Right lobe of liver (tissue), 4 donors: ENCODE results near the gene ZNF787.
"Not testable (repeated sequence)": the region's sequence is repeated elsewhere in the genome, so short reads cannot be mapped to it uniquely, and the experiment has no call there.

Experiments
- CTCF ChIP-seq, 4 donors: fragments of 200-600 bp in 3 of 4; fragments of 450-650 bp in 1 of 4; IDR thresholded peaks; one replicate each; pipeline versions ENCODE4 v1.5.1 to v1.8.0; 2016 to 2022; ENCODE audit warnings: antibody characterized with exemption in 4 of 4, mild to moderate bottlenecking in 2 of 4
- POLR2A ChIP-seq: fragments of 450-650 bp; IDR thresholded peaks from one replicate; pipeline ENCODE4 v1.6.1; 2017; ENCODE audit warnings: antibody characterized with exemption, mild to moderate bottlenecking
- donor health status: DM: no; HTN: no; CAD: no.
- donor health status: DM: no; HTN: no; CAD: no.
- donor health status: DM: no; HTN: yes; CAD: no.

- not testable (repeated sequence) for TF ChIP-seq CTCF (IDR thresholded peaks at IDR 0.05); POLR2A
Observed at GRCh38 chr19:56098237-56098636, 22.9 kb downstream of the ZNF787 start.
